Measurements from ENCODE around the gene PLAAT1. TPM values are rescaled to one million over a fixed set of nuclear protein-coding genes. Genes with fewer than 3 reads are reported as not detected.

Gene PLAAT1
- total RNA-seq, 1 donor = not detected

- DNase-seq (ENCODE audit: low read depth) = no peak
- H3K4me3 ChIP-seq (ENCODE audit: low read depth, low read length) = no peak overlapping the region
- TF ChIP-seq CTCF (IDR thresholded peaks at IDR 0.05; ENCODE audit: insufficient read depth, low read depth, low read length) = no peak
Measured at GRCh38 chr3:193270451-193270850, 29.4 kb downstream of the PLAAT1 start.

GRCh38 chr3:193271101-193271840 is 30.2 kb downstream of the PLAAT1 start:
- DNase-seq (ENCODE audit: low read depth) = no peak
- no peak overlapping the region for H3K4me3 ChIP-seq (ENCODE audit: low read depth, low read length)
- no peak for TF ChIP-seq CTCF (IDR thresholded peaks at IDR 0.05; ENCODE audit: insufficient read depth, low read depth, low read length)

GRCh38 chr3:193292386-193292785 is 51.4 kb downstream of the PLAAT1 start:
- no peak for TF ChIP-seq CTCF (IDR thresholded peaks at IDR 0.05; ENCODE audit: insufficient read depth, low read depth, low read length)
- no peak overlapping the region for H3K4me3 ChIP-seq (ENCODE audit: low read depth, low read length)
- DNase-seq (ENCODE audit: low read depth) = no peak

- no peak for DNase-seq (ENCODE audit: low read depth)
- H3K4me3 ChIP-seq (ENCODE audit: low read depth, low read length) = no peak overlapping the region
- TF ChIP-seq CTCF (IDR thresholded peaks at IDR 0.05; ENCODE audit: insufficient read depth, low read depth, low read length) = no peak
Measured at GRCh38 chr3:193295985-193296384, 55.0 kb downstream of the PLAAT1 start.

GRCh38 chr3:193297421-193297820 is 56.4 kb downstream of the PLAAT1 start:
- DNase-seq (ENCODE audit: low read depth) = no peak
- no peak for TF ChIP-seq CTCF (IDR thresholded peaks at IDR 0.05; ENCODE audit: insufficient read depth, low read depth, low read length)
- no peak overlapping the region for H3K4me3 ChIP-seq (ENCODE audit: low read depth, low read length)

GRCh38 chr3:193301433-193301832 is 60.4 kb downstream of the PLAAT1 start:
- no peak for TF ChIP-seq CTCF (IDR thresholded peaks at IDR 0.05; ENCODE audit: insufficient read depth, low read depth, low read length)
- no peak for DNase-seq (ENCODE audit: low read depth)
- H3K4me3 ChIP-seq (ENCODE audit: low read depth, low read length) = no peak overlapping the region

- H3K4me3 ChIP-seq (ENCODE audit: low read depth, low read length) = no peak overlapping the region
- no peak for TF ChIP-seq CTCF (IDR thresholded peaks at IDR 0.05; ENCODE audit: insufficient read depth, low read depth, low read length)
- no peak for DNase-seq (ENCODE audit: low read depth)
Measured at GRCh38 chr3:193305356-193305755, 64.3 kb downstream of the PLAAT1 start.
